ENCODE results near the gene VPS54. TPM values are rescaled to one million over a fixed set of nuclear protein-coding genes. Genes with fewer than 3 reads are reported as not detected.
A peak's percentile ranks its signal among the peaks of the same experiment; 100 is the strongest.

Gene VPS54
- total RNA-seq, 2 experiments from 2014 or later = 9.5 to 10.8 TPM

DNA sequence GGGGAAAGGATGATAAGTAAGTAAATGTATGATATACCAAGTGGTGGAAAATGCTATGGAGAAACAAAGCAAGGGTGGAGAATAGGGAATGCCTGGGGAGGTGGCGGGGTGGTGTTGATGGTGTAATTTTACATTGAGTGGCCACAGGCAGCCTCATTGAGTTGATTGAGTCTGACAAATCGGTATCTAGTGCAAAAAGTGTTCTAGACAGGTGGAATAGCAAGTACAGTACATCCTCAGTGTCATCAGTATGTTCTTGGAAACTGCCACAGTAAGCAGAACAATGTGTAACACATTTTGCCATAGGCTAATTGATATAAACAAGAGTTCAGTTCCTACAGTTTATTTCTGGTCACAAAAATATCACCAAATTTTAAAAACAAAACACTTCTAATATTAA lies 131.2 kb downstream of the VPS54 start:
- Histone ChIP-seq H3K27ac (ENCODE audit: low read depth in 1 of 2, low read length in 2 of 2) (no peak overlapping the region), H3K4me1 (ENCODE audit: insufficient read depth, low read length) (no peaks in the 10 kb centered on the region), H3K4me3 (ENCODE audit: low read length) (no peak overlapping the region), H3K9me3 (ENCODE audit: control insufficient read depth in 1 of 2, insufficient read depth in 1 of 2, low read length in 2 of 2) (no peaks in the 10 kb centered on the region), H3K27me3 (ENCODE audit: control insufficient read depth in 1 of 2, insufficient read depth in 2 of 2, low read length in 2 of 2) (no peaks in the 10 kb centered on the region), H3K36me3 (ENCODE audit: insufficient read depth, low read length) (peaks cover 92% of the 10 kb centered on the region)
- ChIA-PET POLR2A (no interaction called here), CTCF (no interaction called here)
- TF ChIP-seq, protein P1, sequence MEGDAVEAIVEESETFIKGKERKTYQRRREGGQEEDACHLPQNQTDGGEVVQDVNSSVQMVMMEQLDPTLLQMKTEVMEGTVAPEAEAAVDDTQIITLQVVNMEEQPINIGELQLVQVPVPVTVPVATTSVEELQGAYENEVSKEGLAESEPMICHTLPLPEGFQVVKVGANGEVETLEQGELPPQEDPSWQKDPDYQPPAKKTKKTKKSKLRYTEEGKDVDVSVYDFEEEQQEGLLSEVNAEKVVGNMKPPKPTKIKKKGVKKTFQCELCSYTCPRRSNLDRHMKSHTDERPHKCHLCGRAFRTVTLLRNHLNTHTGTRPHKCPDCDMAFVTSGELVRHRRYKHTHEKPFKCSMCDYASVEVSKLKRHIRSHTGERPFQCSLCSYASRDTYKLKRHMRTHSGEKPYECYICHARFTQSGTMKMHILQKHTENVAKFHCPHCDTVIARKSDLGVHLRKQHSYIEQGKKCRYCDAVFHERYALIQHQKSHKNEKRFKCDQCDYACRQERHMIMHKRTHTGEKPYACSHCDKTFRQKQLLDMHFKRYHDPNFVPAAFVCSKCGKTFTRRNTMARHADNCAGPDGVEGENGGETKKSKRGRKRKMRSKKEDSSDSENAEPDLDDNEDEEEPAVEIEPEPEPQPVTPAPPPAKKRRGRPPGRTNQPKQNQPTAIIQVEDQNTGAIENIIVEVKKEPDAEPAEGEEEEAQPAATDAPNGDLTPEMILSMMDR (IDR thresholded peaks at IDR 0.05) = no peak
- intact Hi-C loops (cut with DNase I, micrococcal nuclease) = no loop called here
- no peak overlapping the region for H3K4me3 Mint-ChIP-seq
- ATAC-seq (ENCODE audit: poor library complexity) = no peak
- H3K36me3 Mint-ChIP-seq (ENCODE audit: low read depth) = peaks cover 88% of the 10 kb centered on the region
- H3K27ac Mint-ChIP-seq = no peak overlapping the region
- H3K4me1 Mint-ChIP-seq (ENCODE audit: low read depth) = peaks cover 8% of the 10 kb centered on the region
- H3K9me3 Mint-ChIP-seq = no peaks in the 10 kb centered on the region
- H3K27me3 Mint-ChIP-seq = no peaks in the 10 kb centered on the region
- DNase-seq = no peak

DNA sequence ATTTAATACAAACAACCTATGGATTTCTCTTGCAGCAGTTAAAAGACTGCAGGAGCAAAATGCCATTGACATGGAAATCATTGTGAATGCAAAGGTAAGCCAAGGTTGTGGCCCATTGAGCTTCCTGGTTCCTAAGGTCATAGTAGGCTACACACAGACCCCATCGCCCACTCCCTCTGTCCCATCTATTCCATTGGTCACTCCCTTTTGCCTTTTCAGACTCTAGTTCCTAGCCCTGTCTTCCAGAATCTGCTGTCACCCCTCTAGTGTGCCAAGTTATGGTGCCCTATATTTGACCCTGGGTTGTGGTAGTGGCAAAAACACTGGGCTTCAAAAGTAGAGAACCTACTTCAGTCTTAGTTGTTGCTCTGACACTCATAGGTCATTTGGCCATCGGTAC lies 132.8 kb downstream of the VPS54 start:
- Mint-ChIP-seq H3K27me3 (no peaks in the 10 kb centered on the region), H3K4me3 (no peak overlapping the region), H3K9me3 (no peaks in the 10 kb centered on the region), H3K36me3 (ENCODE audit: low read depth) (peaks cover 85% of the 10 kb centered on the region), H3K4me1 (ENCODE audit: low read depth) (peaks cover 24% of the 10 kb centered on the region), H3K27ac (peak overlapping the region; percentile 8)
- Histone ChIP-seq H3K9me3 (ENCODE audit: control insufficient read depth in 1 of 2, insufficient read depth in 1 of 2, low read length in 2 of 2) (no peaks in the 10 kb centered on the region), H3K27ac (ENCODE audit: low read depth in 1 of 2, low read length in 2 of 2) (no peak overlapping the region), H3K27me3 (ENCODE audit: control insufficient read depth in 1 of 2, insufficient read depth in 2 of 2, low read length in 2 of 2) (no peaks in the 10 kb centered on the region), H3K4me1 (ENCODE audit: insufficient read depth, low read length) (no peaks in the 10 kb centered on the region), H3K4me3 (ENCODE audit: low read length) (no peak overlapping the region), H3K36me3 (ENCODE audit: insufficient read depth, low read length) (peaks cover 85% of the 10 kb centered on the region)
- TF ChIP-seq, protein P1 (IDR thresholded peaks at IDR 0.05) = no peak
- ChIA-PET POLR2A (no interaction called here), CTCF (no interaction called here)
- intact Hi-C loops (cut with DNase I, micrococcal nuclease) = no loop called here
- ATAC-seq (ENCODE audit: poor library complexity) (no peak), DNase-seq (no peak)

DNA sequence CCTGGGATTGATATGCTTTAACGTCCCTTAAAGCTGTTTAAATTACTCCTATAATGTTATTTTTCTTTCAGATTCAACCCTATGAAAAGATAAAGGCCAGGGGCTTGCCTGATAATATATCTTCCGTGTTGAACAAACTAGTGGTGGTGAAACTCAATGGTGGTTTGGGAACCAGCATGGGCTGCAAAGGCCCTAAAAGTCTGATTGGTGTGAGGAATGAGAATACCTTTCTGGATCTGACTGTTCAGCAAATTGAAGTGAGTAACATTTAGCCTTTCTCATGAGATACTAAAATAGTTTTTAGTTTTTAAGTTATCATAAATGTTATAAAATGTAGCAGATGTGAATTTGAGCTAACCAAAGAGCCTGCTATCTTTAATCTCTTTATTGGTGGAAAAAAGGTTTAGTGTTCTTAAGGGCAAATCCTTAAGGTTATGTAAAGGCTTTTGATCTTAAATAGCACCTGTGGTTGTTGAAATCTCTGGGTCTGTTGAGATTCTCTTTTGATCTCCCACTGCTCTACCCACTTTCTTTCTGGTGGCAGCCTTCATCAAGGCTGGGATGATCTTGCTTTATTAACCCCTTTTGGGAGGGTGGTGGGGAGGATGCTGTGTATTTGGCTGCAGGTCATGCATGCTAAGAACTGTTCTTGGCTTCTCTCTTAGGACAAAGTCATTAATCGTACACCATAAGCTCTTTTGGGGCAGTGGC lies 136.7 kb downstream of the VPS54 start:
- no peak overlapping the region for H3K4me3 Mint-ChIP-seq
- no peaks in the 10 kb centered on the region for H3K9me3 Mint-ChIP-seq
- no peak overlapping the region for H3K27ac ChIP-seq (ENCODE audit: low read depth in 1 of 2, low read length in 2 of 2)
- H3K4me1 ChIP-seq (ENCODE audit: insufficient read depth, low read length) = no peaks in the 10 kb centered on the region
- H3K27ac Mint-ChIP-seq = peak overlapping the region; percentile 12
- no peak overlapping the region for H3K4me3 ChIP-seq (ENCODE audit: low read length)
- ChIA-PET CTCF (interaction anchor here (1.9 kb wide), 1 partner anchor 21 kb away, joined by 7 read pairs; no protein-coding TSS in a partner anchor), POLR2A (interaction anchor here (0.6 kb wide), 1 partner anchor 238 kb away, joined by 3 read pairs; no protein-coding TSS in a partner anchor)
- H3K9me3 ChIP-seq (ENCODE audit: control insufficient read depth in 1 of 2, insufficient read depth in 1 of 2, low read length in 2 of 2) = no peaks in the 10 kb centered on the region
- no peaks in the 10 kb centered on the region for H3K27me3 Mint-ChIP-seq
- H3K27me3 ChIP-seq (ENCODE audit: control insufficient read depth in 1 of 2, insufficient read depth in 2 of 2, low read length in 2 of 2) = no peaks in the 10 kb centered on the region
- peaks cover 56% of the 10 kb centered on the region for H3K36me3 Mint-ChIP-seq (ENCODE audit: low read depth)
- TF ChIP-seq, protein P1 (IDR thresholded peaks at IDR 0.05) = no peak
- H3K4me1 Mint-ChIP-seq (ENCODE audit: low read depth) = peaks cover 36% of the 10 kb centered on the region
- ATAC-seq (ENCODE audit: poor library complexity) (no peak), DNase-seq (no peak)
- peaks cover 53% of the 10 kb centered on the region for H3K36me3 ChIP-seq (ENCODE audit: insufficient read depth, low read length)
- intact Hi-C loops (cut with DNase I, micrococcal nuclease) = loop anchor here in 1 of 2 experiments (2.0 kb wide), 1 partner anchor 20 kb away; no protein-coding TSS in a partner anchor

Data from CD4-positive, alpha-beta T cell (primary cell).